Hepatocyte (in vitro differentiated cells): ENCODE results near the gene SIRT4. TPM values are rescaled to one million over a fixed set of nuclear protein-coding genes. Genes with fewer than 3 reads are reported as not detected.

Source experiments
- DNase-seq: peaks from one replicate; pipeline ENCODE4 v3.0.0-alpha.2; 2016; ENCODE audit warnings: low spot score
- H2AFZ ChIP-seq: fragments of 200-600 bp; sonication (generic); 2 replicates; pipeline ENCODE4 v1.6.0; 2016; ENCODE audit warnings: antibody characterized with exemption, mild to moderate bottlenecking
- H3K27ac ChIP-seq: fragments of 200-600 bp; sonication (generic); 2 replicates; pipeline ENCODE4 v1.5.1; 2016; ENCODE audit warnings: mild to moderate bottlenecking
- H3K27me3 ChIP-seq: fragments of 200-600 bp; sonication (generic); 2 replicates; pipeline ENCODE4 v1.6.1; 2016
- H3K36me3 ChIP-seq: fragments of 200-600 bp; sonication (generic); replicated peaks from 2 replicates; pipeline ENCODE4 v1.5.1; 2016; ENCODE audit warnings: low read depth; ENCODE audit not compliant: insufficient read depth
- H3K4me1 ChIP-seq: fragments of 200-600 bp; sonication (generic); 2 replicates; pipeline ENCODE4 v1.5.1; 2016; ENCODE audit warnings: mild to moderate bottlenecking, moderate library complexity; ENCODE audit not compliant: insufficient read depth
- H3K4me2 ChIP-seq: fragments of 200-600 bp; sonication (generic); 2 replicates; pipeline ENCODE4 v1.6.0; 2016
- H3K4me3 ChIP-seq: fragments of 200-600 bp; sonication (generic); 2 replicates; pipeline ENCODE4 v1.5.1; 2016; ENCODE audit warnings: mild to moderate bottlenecking
- H3K79me2 ChIP-seq: fragments of 200-600 bp; sonication (generic); 2 replicates; pipeline ENCODE4 v1.6.0; 2017; ENCODE audit warnings: mild to moderate bottlenecking
- H3K9me2 ChIP-seq: fragments of 200-600 bp; sonication (generic); replicated peaks from 2 replicates; pipeline ENCODE4 v1.6.0; 2017; ENCODE audit warnings: mild to moderate bottlenecking; ENCODE audit not compliant: insufficient read depth
- H3K9me3 ChIP-seq: fragments of 200-600 bp; sonication (generic); 2 replicates; pipeline ENCODE4 v1.5.1; 2016; ENCODE audit warnings: low read depth, mild to moderate bottlenecking
- H4K20me1 ChIP-seq: fragments of 200-600 bp; sonication (generic); 2 replicates; pipeline ENCODE4 v1.6.0; 2016; ENCODE audit warnings: mild to moderate bottlenecking; ENCODE audit not compliant: insufficient read depth, poor library complexity, severe bottlenecking
- CTCF ChIP-seq: fragments of 200-600 bp; sonication (generic); IDR thresholded peaks from 2 replicates; pipeline ENCODE4 v1.5.1; 2016; ENCODE audit warnings: antibody characterized with exemption, mild to moderate bottlenecking; ENCODE audit not compliant: poor library complexity
- EZH2 ChIP-seq: fragments of 200-600 bp; sonication (generic); IDR thresholded peaks from 2 replicates; pipeline ENCODE4 v1.6.1; 2016; ENCODE audit warnings: antibody characterized with exemption, mild to moderate bottlenecking, borderline replicate concordance
- EZH2phosphoT487 ChIP-seq: fragments of 200-600 bp; sonication (generic); IDR thresholded peaks from one replicate; pipeline ENCODE4 v1.6.1; 2018; ENCODE audit warnings: antibody characterized with exemption, mild to moderate bottlenecking, low read depth, moderate library complexity; ENCODE audit not compliant: unreplicated experiment, severe bottlenecking
- WGBS: methylation state at CpG from one replicate; pipeline ENCODE4 v1.1.6; 2016; ENCODE audit warnings: low lambda C conversion rate; ENCODE audit errors: missing lambda C conversion rate; 5-methylcytosine and 5-hydroxymethylcytosine counted together
- polyA plus RNA-seq: library from polyadenylated mRNA; unstranded; fragments of >200 nt; fragmentation: Nextera tagmentation; extraction: Ambion mirVana; gene quantifications from 2 replicates; pipeline ENCODE4 v1.2.1, GENCODE V29; 2016
- small RNA-seq: library from RNA; depleted of rRNA; stranded (forward); fragments of <200 nt; gene quantifications from one replicate; pipeline ENCODE3, GENCODE V24; 2014
- total RNA-seq: library from RNA; depleted of rRNA; stranded (reverse); fragments of >200 nt; gene quantifications from 2 replicates; pipeline ENCODE4 v1.2.3, GENCODE V29; 2014

The SIRT4 gene
- total and polyA plus RNA-seq, 2 experiments from 2014 or later: 3.9 to 5.5 TPM

GRCh38 chr12:120358412-120359100 is 56.4 kb downstream of the SIRT4 start:
- Histone ChIP-seq H3K27ac (no peak overlapping the region), H3K27me3 (no peaks in the 10 kb centered on the region), H4K20me1 (no peaks in the 10 kb centered on the region), H3K4me1 (peaks cover 24% of the 10 kb centered on the region), H3K9me2 (no peaks in the 10 kb centered on the region), H3K4me2 (no peak overlapping the region), H3K9me3 (no peaks in the 10 kb centered on the region), H3K4me3 (no peak overlapping the region), H2AFZ (no peak overlapping the region), H3K79me2 (peaks cover 3% of the 10 kb centered on the region), H3K36me3 (no peaks in the 10 kb centered on the region)
- TF ChIP-seq EZH2phosphoT487 (no peak), CTCF (no peak), EZH2 (no peak)
- 74% methylated on average over 17 of the region's 19 CpGs for WGBS
- no peak for DNase-seq

GRCh38 chr12:120359128-120359527 is 57.0 kb downstream of the SIRT4 start:
- TF ChIP-seq EZH2 (no peak), CTCF (no peak), EZH2phosphoT487 (no peak)
- Histone ChIP-seq H3K9me2 (no peaks in the 10 kb centered on the region), H2AFZ (no peak overlapping the region), H3K4me1 (peaks cover 24% of the 10 kb centered on the region), H3K27ac (no peak overlapping the region), H3K36me3 (no peaks in the 10 kb centered on the region), H3K27me3 (no peaks in the 10 kb centered on the region), H3K4me3 (no peak overlapping the region), H3K9me3 (no peaks in the 10 kb centered on the region), H3K4me2 (no peak overlapping the region), H3K79me2 (peaks cover 3% of the 10 kb centered on the region), H4K20me1 (no peaks in the 10 kb centered on the region)
- 74% methylated on average over 1 of the region's 1 CpG for WGBS
- DNase-seq: no peak

- TF ChIP-seq EZH2 (no peak), CTCF (no peak), EZH2phosphoT487 (no peak)
- Histone ChIP-seq H4K20me1 (no peaks in the 10 kb centered on the region), H3K9me3 (no peaks in the 10 kb centered on the region), H3K4me3 (no peak overlapping the region), H3K9me2 (no peaks in the 10 kb centered on the region), H3K27me3 (no peaks in the 10 kb centered on the region), H2AFZ (peak overlapping the region; percentile 63), H3K79me2 (peaks cover 4% of the 10 kb centered on the region), H3K27ac (peak overlapping the region; percentile 86), H3K4me2 (peak overlapping the region; percentile 79), H3K4me1 (peaks cover 39% of the 10 kb centered on the region), H3K36me3 (no peaks in the 10 kb centered on the region)
- DNase-seq: peak; percentile 91
- 15% methylated on average over 26 of the region's 56 CpGs for WGBS
These were observed 59.5 kb downstream of the SIRT4 start for GRCh38 chr12:120361506-120362208.

Small RNA genes within 50 kb of the gene (small RNA-seq; reads per million reads assigned to genes)
- gene RNU4-1 (931 reads per million, percentile 99 among the genes with 10 or more reads in this experiment), gene RNU4-2 (378 reads per million, percentile 99 among the genes with 10 or more reads in this experiment), gene RNU6-1088P (not detected)

Other genes with a start within 250 kb of the SIRT4 start
- 22.0 and 22.6 TPM in 2 replicates for gene RAB35, start 185.6 kb upstream of the SIRT4 start, total RNA-seq
- 24.0 and 26.0 TPM in 2 replicates for gene RAB35, start 185.6 kb upstream of the SIRT4 start, polyA plus RNA-seq
- 37.4 and 197 TPM in 2 replicates for gene GCN1, start 107.6 kb upstream of the SIRT4 start, total RNA-seq
- gene GCN1, start 107.6 kb upstream of the SIRT4 start, polyA plus RNA-seq: 27.6 and 28.2 TPM in 2 replicates
- 3,730 and 3,982 TPM in 2 replicates for gene RPLP0, start 101.2 kb upstream of the SIRT4 start, total RNA-seq
- 775 and 798 TPM in 2 replicates for gene RPLP0, start 101.2 kb upstream of the SIRT4 start, polyA plus RNA-seq
- 26.7 and 30.4 TPM in 2 replicates for gene PXN, start 36.6 kb upstream of the SIRT4 start, total RNA-seq
- gene PXN, start 36.6 kb upstream of the SIRT4 start, polyA plus RNA-seq: 61.7 and 69.3 TPM in 2 replicates
- under 0.01 TPM in 2 replicates for gene RNU4-2, start 10.4 kb upstream of the SIRT4 start, total RNA-seq
- not detected in 2 replicates for gene RNU4-2, start 10.4 kb upstream of the SIRT4 start, polyA plus RNA-seq
- under 0.01 TPM in 2 replicates for gene RNU4-1, start 9.1 kb upstream of the SIRT4 start, total RNA-seq
- not detected in 2 replicates for gene RNU4-1, start 9.1 kb upstream of the SIRT4 start, polyA plus RNA-seq
- gene PLA2G1B, start 25.5 kb downstream of the SIRT4 start, total RNA-seq: 8.5 and 24.9 TPM in 2 replicates
- gene PLA2G1B, start 25.5 kb downstream of the SIRT4 start, polyA plus RNA-seq: 14.7 and 18.8 TPM in 2 replicates
- gene MSI1, start 66.8 kb downstream of the SIRT4 start, total RNA-seq: 2.2 and 9.3 TPM in 2 replicates
- 4.4 and 5.6 TPM in 2 replicates for gene MSI1, start 66.8 kb downstream of the SIRT4 start, polyA plus RNA-seq
- gene COX6A1, start 135.8 kb downstream of the SIRT4 start, total RNA-seq: 522 and 581 TPM in 2 replicates
- 964 and 1,059 TPM in 2 replicates for gene COX6A1, start 135.8 kb downstream of the SIRT4 start, polyA plus RNA-seq
- 43.6 and 43.8 TPM in 2 replicates for gene TRIAP1, start 144.1 kb downstream of the SIRT4 start, total RNA-seq
- gene TRIAP1, start 144.1 kb downstream of the SIRT4 start, polyA plus RNA-seq: 42.7 and 53.9 TPM in 2 replicates
- gene GATC, start 144.1 kb downstream of the SIRT4 start, total RNA-seq: 35.0 and 36.2 TPM in 2 replicates
- 19.0 and 26.0 TPM in 2 replicates for gene GATC, start 144.1 kb downstream of the SIRT4 start, polyA plus RNA-seq
- 157 and 166 TPM in 2 replicates for gene SRSF9, start 167.4 kb downstream of the SIRT4 start, total RNA-seq
- gene SRSF9, start 167.4 kb downstream of the SIRT4 start, polyA plus RNA-seq: 263 and 312 TPM in 2 replicates
- 383 and 418 TPM in 2 replicates for gene DYNLL1, start 193.8 kb downstream of the SIRT4 start, total RNA-seq
- 630 and 641 TPM in 2 replicates for gene DYNLL1, start 193.8 kb downstream of the SIRT4 start, polyA plus RNA-seq
- 37.0 and 41.0 TPM in 2 replicates for gene COQ5, start 226.8 kb downstream of the SIRT4 start, total RNA-seq
- gene COQ5, start 226.8 kb downstream of the SIRT4 start, polyA plus RNA-seq: 38.7 and 40.7 TPM in 2 replicates
- 48.5 and 83.9 TPM in 2 replicates for gene RNF10, start 232.0 kb downstream of the SIRT4 start, total RNA-seq
- 128 and 142 TPM in 2 replicates for gene RNF10, start 232.0 kb downstream of the SIRT4 start, polyA plus RNA-seq